Measurements from ENCODE around the gene SMG1.
"Not testable (repeated sequence)": the region's sequence is repeated elsewhere in the genome, so short reads cannot be mapped to it uniquely, and the experiment has no call there.

DNA sequence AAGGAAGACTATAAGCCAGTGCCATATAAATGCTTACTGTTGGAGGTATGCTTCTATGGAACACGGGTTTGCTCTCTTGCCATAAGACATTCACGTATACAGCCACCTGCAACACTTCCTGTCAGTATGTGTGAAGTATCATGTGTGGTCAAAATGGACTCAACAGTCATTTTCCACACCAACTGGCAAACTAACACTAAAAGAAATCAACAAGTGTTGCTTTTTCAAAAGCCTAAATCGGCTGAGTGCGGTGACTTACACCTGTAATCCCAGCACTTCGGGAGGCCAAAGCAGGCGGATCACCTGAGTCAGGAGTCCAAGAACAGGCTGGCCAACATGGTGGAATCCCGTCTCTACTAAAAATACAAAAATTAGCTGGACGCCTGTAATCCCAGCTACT lies 3.1 kb downstream of the SMG1 start:
- TF ChIP-seq, protein P1, sequence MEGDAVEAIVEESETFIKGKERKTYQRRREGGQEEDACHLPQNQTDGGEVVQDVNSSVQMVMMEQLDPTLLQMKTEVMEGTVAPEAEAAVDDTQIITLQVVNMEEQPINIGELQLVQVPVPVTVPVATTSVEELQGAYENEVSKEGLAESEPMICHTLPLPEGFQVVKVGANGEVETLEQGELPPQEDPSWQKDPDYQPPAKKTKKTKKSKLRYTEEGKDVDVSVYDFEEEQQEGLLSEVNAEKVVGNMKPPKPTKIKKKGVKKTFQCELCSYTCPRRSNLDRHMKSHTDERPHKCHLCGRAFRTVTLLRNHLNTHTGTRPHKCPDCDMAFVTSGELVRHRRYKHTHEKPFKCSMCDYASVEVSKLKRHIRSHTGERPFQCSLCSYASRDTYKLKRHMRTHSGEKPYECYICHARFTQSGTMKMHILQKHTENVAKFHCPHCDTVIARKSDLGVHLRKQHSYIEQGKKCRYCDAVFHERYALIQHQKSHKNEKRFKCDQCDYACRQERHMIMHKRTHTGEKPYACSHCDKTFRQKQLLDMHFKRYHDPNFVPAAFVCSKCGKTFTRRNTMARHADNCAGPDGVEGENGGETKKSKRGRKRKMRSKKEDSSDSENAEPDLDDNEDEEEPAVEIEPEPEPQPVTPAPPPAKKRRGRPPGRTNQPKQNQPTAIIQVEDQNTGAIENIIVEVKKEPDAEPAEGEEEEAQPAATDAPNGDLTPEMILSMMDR (IDR thresholded peaks at IDR 0.05; ENCODE audit: low read depth, low read length, poor library complexity, severe bottlenecking): not testable (repeated sequence)
- TF ChIP-seq EZH2phosphoT487 (IDR thresholded peaks at IDR 0.05; ENCODE audit: borderline replicate concordance, low read length): not testable (repeated sequence)

All from DOHH2 (cell line).